ENCODE data around the gene CCNF.

CCNF gene

DNA sequence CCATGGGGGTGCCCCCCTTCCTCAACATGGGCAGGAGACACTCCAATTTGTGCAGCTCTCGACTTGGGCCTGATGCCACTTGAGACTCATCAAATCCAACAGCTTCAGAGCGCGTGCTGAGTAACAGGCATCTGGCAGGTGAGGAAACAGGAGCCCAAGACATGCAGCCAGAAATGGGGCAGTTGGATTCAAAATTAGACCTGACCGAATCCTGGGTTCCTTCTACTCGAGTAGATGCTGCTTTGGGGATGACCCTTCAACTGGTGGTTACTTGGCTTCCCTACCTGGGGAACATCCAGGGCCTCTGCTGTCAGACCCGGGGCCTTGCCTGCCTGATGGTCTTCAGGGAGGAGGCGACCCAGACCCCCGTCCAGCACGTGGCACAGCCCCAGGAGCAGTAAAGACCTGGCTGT, 41.4 kb downstream of the CCNF start:
- Histone ChIP-seq H3K27ac (replicated peaks) (no peak overlapping the region), H3K27me3 (ENCODE audit: insufficient read depth, poor library complexity, severe bottlenecking) (peaks cover 27% of the 10 kb centered on the region), H3K4me3 (replicated peaks; ENCODE audit: insufficient read depth, low read length) (no peak overlapping the region)
- TF ChIP-seq, protein P1, sequence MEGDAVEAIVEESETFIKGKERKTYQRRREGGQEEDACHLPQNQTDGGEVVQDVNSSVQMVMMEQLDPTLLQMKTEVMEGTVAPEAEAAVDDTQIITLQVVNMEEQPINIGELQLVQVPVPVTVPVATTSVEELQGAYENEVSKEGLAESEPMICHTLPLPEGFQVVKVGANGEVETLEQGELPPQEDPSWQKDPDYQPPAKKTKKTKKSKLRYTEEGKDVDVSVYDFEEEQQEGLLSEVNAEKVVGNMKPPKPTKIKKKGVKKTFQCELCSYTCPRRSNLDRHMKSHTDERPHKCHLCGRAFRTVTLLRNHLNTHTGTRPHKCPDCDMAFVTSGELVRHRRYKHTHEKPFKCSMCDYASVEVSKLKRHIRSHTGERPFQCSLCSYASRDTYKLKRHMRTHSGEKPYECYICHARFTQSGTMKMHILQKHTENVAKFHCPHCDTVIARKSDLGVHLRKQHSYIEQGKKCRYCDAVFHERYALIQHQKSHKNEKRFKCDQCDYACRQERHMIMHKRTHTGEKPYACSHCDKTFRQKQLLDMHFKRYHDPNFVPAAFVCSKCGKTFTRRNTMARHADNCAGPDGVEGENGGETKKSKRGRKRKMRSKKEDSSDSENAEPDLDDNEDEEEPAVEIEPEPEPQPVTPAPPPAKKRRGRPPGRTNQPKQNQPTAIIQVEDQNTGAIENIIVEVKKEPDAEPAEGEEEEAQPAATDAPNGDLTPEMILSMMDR (IDR thresholded peaks at IDR 0.05; ENCODE audit: insufficient read depth, low read length), result no peak
- TF ChIP-seq GABPA (IDR thresholded peaks at IDR 0.05; ENCODE audit: low read depth) (no peak), SPI1 (IDR thresholded peaks at IDR 0.05; ENCODE audit: borderline replicate concordance, low read depth) (no peak), POLR2AphosphoS5 (IDR thresholded peaks at IDR 0.05; ENCODE audit: low read depth) (no peak)
- TF ChIP-seq, protein P2, sequence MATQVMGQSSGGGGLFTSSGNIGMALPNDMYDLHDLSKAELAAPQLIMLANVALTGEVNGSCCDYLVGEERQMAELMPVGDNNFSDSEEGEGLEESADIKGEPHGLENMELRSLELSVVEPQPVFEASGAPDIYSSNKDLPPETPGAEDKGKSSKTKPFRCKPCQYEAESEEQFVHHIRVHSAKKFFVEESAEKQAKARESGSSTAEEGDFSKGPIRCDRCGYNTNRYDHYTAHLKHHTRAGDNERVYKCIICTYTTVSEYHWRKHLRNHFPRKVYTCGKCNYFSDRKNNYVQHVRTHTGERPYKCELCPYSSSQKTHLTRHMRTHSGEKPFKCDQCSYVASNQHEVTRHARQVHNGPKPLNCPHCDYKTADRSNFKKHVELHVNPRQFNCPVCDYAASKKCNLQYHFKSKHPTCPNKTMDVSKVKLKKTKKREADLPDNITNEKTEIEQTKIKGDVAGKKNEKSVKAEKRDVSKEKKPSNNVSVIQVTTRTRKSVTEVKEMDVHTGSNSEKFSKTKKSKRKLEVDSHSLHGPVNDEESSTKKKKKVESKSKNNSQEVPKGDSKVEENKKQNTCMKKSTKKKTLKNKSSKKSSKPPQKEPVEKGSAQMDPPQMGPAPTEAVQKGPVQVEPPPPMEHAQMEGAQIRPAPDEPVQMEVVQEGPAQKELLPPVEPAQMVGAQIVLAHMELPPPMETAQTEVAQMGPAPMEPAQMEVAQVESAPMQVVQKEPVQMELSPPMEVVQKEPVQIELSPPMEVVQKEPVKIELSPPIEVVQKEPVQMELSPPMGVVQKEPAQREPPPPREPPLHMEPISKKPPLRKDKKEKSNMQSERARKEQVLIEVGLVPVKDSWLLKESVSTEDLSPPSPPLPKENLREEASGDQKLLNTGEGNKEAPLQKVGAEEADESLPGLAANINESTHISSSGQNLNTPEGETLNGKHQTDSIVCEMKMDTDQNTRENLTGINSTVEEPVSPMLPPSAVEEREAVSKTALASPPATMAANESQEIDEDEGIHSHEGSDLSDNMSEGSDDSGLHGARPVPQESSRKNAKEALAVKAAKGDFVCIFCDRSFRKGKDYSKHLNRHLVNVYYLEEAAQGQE (IDR thresholded peaks at IDR 0.05; ENCODE audit: insufficient replicate concordance, low read depth), result no peak
- DNase-seq (ENCODE audit: low read depth in 1 of 2, low spot score in 1 of 2), result no peak

DNA sequence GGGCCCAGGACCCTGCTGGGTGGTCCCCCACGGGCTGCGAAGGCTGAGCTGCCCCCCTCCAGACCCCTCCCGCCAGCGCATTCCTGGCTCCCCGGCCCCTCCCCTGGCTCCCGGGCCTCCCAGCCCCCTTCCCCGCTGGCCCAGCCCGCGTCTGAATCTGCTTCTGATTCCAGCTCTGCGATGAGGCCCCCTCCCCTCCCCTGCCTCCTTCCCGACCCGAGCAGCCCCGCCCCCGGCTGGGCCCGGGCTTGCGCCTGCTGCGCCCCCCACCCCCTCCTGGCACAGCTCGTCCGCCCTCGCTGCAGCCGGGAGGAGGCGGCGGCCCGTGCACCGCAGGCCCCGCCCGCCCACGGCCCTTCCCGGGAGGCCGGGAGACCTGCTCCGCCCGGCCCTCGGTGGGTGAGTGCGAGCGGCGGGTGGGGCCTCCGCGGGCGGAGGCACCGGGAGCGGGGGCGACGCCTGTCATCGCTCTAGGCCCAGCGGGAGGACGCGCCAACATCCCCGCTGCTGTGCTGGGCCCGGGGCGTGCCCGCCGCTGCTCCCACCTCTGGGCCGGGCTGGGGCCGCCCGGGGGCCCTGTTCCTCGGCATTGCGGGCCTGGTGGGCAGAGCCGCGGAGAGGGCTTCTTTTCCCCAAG, 41.9 kb downstream of the CCNF start, which contains the start of gene NTN3:
Gene NTN3 (plus strand): TSS at position 282 of the 637 bp plus-strand sequence. CDS start 405 bp downstream, outside the sequence.
- peaks cover 27% of the 10 kb centered on the region for H3K27me3 ChIP-seq (ENCODE audit: insufficient read depth, poor library complexity, severe bottlenecking)
- no peak within 1 kb of the TSS for H3K27ac ChIP-seq (replicated peaks)
- H3K4me3 ChIP-seq (replicated peaks; ENCODE audit: insufficient read depth, low read length), result no peak within 1 kb of the TSS
- TF ChIP-seq SPI1 (IDR thresholded peaks at IDR 0.05; ENCODE audit: borderline replicate concordance, low read depth) (no peak), POLR2AphosphoS5 (IDR thresholded peaks at IDR 0.05; ENCODE audit: low read depth) (no peak), GABPA (IDR thresholded peaks at IDR 0.05; ENCODE audit: low read depth) (no peak)
- TF ChIP-seq, protein P1 (IDR thresholded peaks at IDR 0.05; ENCODE audit: insufficient read depth, low read length), result no peak
- TF ChIP-seq, protein P2 (IDR thresholded peaks at IDR 0.05; ENCODE audit: insufficient replicate concordance, low read depth), result no peak
- no peak for DNase-seq (ENCODE audit: low read depth in 1 of 2, low spot score in 1 of 2)

DNA sequence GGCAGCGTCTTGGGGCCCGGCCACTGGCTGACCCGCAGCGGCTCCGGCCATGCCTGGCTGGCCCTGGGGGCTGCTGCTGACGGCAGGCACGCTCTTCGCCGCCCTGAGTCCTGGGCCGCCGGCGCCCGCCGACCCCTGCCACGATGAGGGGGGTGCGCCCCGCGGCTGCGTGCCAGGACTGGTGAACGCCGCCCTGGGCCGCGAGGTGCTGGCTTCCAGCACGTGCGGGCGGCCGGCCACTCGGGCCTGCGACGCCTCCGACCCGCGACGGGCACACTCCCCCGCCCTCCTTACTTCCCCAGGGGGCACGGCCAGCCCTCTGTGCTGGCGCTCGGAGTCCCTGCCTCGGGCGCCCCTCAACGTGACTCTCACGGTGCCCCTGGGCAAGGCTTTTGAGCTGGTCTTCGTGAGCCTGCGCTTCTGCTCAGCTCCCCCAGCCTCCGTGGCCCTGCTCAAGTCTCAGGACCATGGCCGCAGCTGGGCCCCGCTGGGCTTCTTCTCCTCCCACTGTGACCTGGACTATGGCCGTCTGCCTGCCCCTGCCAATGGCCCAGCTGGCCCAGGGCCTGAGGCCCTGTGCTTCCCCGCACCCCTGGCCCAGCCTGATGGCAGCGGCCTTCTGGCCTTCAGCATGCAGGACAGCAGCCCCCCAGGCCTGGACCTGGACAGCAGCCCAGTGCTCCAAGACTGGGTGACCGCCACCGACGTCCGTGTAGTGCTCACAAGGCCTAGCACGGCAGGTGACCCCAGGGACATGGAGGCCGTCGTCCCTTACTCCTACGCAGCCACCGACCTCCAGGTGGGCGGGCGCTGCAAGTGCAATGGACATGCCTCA, 42.6 kb downstream of the CCNF start:
- DNase-seq (ENCODE audit: low read depth in 1 of 2, low spot score in 1 of 2), result no peak

More for the DNA sequence above, 42.6 kb downstream of the CCNF start:
- H3K27me3 ChIP-seq (ENCODE audit: insufficient read depth, poor library complexity, severe bottlenecking), result peaks cover 27% of the 10 kb centered on the region
- H3K27ac ChIP-seq (replicated peaks), result no peak overlapping the region
- H3K4me3 ChIP-seq (replicated peaks; ENCODE audit: insufficient read depth, low read length), result no peak overlapping the region
- TF ChIP-seq, protein P2 (IDR thresholded peaks at IDR 0.05; ENCODE audit: insufficient replicate concordance, low read depth), result no peak
- TF ChIP-seq GABPA (IDR thresholded peaks at IDR 0.05; ENCODE audit: low read depth) (no peak), POLR2AphosphoS5 (IDR thresholded peaks at IDR 0.05; ENCODE audit: low read depth) (no peak), SPI1 (IDR thresholded peaks at IDR 0.05; ENCODE audit: borderline replicate concordance, low read depth) (no peak)
- TF ChIP-seq, protein P1 (IDR thresholded peaks at IDR 0.05; ENCODE audit: insufficient read depth, low read length), result no peak
